Measurements from ENCODE around the gene RNF39.

The RNF39 gene

DNA sequence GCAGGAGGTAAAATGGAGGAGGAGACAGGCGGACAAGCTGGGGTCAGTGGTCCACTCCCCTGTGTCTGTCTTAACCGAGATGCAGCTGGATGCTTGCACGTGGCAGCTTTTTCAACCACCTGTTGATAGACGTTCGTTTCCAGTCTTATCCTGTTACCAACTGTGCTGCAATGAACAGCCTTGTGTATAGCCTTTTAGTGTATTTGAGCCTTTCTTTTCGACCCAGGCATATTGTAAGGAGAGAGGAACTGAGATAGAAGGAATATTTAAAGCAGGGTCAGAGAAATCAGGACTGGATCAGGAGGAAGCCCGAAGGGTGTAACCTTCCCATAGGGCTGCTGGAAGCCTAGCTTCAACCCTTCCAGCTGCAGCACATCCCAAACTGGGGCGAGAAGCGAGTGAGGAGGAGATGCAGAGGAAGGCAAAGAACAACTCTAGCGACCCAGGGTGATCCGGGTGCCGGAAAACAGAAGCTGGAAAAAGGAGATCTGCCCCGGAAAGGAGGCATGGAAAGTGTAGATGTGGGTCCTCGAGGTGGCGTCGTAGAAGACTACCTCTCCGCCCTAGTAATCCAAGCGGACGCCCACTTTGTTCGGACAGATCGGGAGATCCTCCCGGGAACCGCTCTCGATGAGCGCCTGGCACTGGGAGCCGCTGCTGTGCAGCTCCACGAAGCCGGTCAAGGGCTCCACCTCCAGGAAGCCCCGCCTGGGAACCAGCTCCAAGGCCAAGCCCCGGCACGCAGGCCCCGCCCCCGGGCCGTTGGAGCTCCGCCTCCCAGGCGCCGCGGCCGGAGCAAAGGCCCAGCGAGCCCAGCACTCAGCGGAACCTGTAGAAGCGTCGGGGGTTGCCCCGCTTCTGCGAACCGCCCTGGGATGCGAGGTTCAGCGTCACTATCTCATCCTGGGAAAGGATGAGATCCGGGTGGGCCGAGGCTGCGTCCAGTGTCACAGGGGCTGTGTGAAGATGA is 26.2 kb upstream of the RNF39 start:
- no peak for TF ChIP-seq TCF4 (CRISPR knock-in tag; IDR thresholded peaks at IDR 0.05; ENCODE audit: borderline replicate concordance)
- TF ChIP-seq CSDC2 (CRISPR knock-in tag; IDR thresholded peaks at IDR 0.05): no peak
- TF ChIP-seq ARNTL (CRISPR knock-in tag; IDR thresholded peaks at IDR 0.05; ENCODE audit: borderline replicate concordance, low read depth): no peak
- TF ChIP-seq ISL1 (CRISPR knock-in tag; IDR thresholded peaks at IDR 0.05): no peak
- TF ChIP-seq ZNF70 (CRISPR knock-in tag; IDR thresholded peaks at IDR 0.05): no peak
- TF ChIP-seq, protein P1, sequence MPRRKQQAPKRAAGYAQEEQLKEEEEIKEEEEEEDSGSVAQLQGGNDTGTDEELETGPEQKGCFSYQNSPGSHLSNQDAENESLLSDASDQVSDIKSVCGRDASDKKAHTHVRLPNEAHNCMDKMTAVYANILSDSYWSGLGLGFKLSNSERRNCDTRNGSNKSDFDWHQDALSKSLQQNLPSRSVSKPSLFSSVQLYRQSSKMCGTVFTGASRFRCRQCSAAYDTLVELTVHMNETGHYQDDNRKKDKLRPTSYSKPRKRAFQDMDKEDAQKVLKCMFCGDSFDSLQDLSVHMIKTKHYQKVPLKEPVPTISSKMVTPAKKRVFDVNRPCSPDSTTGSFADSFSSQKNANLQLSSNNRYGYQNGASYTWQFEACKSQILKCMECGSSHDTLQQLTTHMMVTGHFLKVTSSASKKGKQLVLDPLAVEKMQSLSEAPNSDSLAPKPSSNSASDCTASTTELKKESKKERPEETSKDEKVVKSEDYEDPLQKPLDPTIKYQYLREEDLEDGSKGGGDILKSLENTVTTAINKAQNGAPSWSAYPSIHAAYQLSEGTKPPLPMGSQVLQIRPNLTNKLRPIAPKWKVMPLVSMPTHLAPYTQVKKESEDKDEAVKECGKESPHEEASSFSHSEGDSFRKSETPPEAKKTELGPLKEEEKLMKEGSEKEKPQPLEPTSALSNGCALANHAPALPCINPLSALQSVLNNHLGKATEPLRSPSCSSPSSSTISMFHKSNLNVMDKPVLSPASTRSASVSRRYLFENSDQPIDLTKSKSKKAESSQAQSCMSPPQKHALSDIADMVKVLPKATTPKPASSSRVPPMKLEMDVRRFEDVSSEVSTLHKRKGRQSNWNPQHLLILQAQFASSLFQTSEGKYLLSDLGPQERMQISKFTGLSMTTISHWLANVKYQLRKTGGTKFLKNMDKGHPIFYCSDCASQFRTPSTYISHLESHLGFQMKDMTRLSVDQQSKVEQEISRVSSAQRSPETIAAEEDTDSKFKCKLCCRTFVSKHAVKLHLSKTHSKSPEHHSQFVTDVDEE (CRISPR knock-in tag; IDR thresholded peaks at IDR 0.05): no peak
- TF ChIP-seq, protein P2, sequence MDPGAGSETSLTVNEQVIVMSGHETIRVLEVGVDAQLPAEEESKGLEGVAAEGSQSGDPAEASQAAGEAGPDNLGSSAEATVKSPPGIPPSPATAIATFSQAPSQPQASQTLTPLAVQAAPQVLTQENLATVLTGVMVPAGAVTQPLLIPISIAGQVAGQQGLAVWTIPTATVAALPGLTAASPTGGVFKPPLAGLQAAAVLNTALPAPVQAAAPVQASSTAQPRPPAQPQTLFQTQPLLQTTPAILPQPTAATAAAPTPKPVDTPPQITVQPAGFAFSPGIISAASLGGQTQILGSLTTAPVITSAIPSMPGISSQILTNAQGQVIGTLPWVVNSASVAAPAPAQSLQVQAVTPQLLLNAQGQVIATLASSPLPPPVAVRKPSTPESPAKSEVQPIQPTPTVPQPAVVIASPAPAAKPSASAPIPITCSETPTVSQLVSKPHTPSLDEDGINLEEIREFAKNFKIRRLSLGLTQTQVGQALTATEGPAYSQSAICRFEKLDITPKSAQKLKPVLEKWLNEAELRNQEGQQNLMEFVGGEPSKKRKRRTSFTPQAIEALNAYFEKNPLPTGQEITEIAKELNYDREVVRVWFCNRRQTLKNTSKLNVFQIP (CRISPR knock-in tag; IDR thresholded peaks at IDR 0.05; ENCODE audit: borderline replicate concordance, low read depth): no peak
- TF ChIP-seq BACH2 (CRISPR knock-in tag; IDR thresholded peaks at IDR 0.05; ENCODE audit: borderline replicate concordance): no peak
- TF ChIP-seq OSR1 (CRISPR knock-in tag; IDR thresholded peaks at IDR 0.05): no peak
- TF ChIP-seq PPARA (CRISPR knock-in tag; IDR thresholded peaks at IDR 0.05; ENCODE audit: borderline replicate concordance): no peak
- TF ChIP-seq ZNF8 (CRISPR knock-in tag; IDR thresholded peaks at IDR 0.05): no peak
- no peak for TF ChIP-seq GLIS3 (CRISPR knock-in tag; IDR thresholded peaks at IDR 0.05)
- no peak for TF ChIP-seq ZFP3 (CRISPR knock-in tag; IDR thresholded peaks at IDR 0.05)
- no peak for TF ChIP-seq ZNF565 (CRISPR knock-in tag; conservative IDR thresholded peaks at IDR 0.05; ENCODE audit: low read depth)
- TF ChIP-seq RARB (CRISPR knock-in tag; IDR thresholded peaks at IDR 0.05): no peak
- TF ChIP-seq, protein P3, sequence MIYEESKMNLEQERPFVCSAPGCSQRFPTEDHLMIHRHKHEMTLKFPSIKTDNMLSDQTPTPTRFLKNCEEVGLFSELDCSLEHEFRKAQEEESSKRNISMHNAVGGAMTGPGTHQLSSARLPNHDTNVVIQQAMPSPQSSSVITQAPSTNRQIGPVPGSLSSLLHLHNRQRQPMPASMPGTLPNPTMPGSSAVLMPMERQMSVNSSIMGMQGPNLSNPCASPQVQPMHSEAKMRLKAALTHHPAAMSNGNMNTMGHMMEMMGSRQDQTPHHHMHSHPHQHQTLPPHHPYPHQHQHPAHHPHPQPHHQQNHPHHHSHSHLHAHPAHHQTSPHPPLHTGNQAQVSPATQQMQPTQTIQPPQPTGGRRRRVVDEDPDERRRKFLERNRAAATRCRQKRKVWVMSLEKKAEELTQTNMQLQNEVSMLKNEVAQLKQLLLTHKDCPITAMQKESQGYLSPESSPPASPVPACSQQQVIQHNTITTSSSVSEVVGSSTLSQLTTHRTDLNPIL (CRISPR knock-in tag; IDR thresholded peaks at IDR 0.05; ENCODE audit: low read depth): no peak
- TF ChIP-seq SNAI2 (CRISPR knock-in tag; IDR thresholded peaks at IDR 0.05): no peak
- no peak for TF ChIP-seq ESRRG (CRISPR knock-in tag; IDR thresholded peaks at IDR 0.05)
- no peak for TF ChIP-seq ZC3H10 (CRISPR knock-in tag; IDR thresholded peaks at IDR 0.05)
- ATAC-seq: peak; percentile 96

DNA sequence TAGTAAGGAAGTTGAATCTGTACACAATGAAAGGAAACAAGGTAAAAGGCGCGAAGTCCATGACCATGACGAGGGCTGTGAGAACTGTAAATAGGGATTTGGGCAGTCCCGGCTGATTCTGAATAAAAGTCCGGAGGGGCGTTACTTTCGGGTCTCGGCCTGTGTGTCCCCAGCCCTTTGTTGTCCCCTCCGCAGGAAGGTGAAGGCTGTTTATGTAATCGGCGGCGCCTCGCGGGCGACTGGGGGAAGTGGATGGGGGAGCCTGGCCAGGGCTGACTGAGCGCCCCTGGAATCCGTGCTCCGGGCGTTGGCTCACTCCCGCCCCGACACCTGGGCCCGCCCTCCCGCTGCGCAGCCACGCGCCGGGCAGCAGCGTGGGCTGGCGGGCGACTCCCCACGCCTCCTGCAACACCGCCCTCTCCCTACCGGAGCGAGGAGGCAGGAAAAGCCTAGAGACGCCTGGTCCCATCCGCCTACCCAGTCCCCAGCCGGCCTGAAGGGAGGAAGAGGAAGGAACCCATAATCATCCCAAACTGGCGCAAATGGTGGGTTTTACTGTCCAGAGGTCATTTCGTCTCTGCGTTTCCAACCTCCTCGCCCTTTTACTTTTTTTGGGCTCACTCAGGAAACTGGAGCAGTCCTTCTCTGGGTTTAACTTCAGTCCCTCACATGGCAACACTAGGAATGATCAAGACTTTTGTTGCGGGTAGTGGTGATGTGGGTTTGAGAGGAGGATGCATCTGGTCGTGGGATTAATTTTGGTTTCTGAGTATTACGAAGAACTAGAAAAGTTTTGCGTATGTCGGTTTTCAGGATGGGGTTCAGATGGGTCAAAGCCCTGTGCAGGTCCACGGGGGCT is 25.2 kb upstream of the RNF39 start:
- ATAC-seq: no peak
- TF ChIP-seq SNAI2 (CRISPR knock-in tag; IDR thresholded peaks at IDR 0.05) (no peak), ESRRG (CRISPR knock-in tag; IDR thresholded peaks at IDR 0.05) (no peak), ZFP30 (CRISPR knock-in tag; IDR thresholded peaks at IDR 0.05) (no peak)
- TF ChIP-seq, protein P2 (CRISPR knock-in tag; IDR thresholded peaks at IDR 0.05; ENCODE audit: borderline replicate concordance, low read depth): no peak

DNA sequence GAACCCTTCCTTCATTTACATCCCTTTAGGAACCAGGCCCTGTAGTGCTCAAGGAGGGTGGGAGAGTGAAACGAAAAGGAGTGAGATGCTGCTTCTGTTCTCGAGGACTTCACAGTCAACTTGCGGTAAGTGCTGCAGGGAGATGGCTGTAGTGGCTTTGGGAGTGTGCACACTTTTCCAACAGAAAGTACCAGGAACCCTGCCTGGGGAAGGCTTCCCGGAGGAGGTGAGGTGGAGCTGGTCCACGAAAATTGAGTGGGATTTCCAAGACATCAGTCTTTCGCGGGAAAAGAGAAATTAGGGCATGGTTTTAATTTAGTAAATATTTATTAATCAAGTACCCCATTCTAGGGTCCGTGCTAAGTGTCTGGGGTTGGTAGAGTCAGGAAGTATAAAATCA is 24.6 kb upstream of the RNF39 start:
- ATAC-seq: no peak
- TF ChIP-seq GLIS3 (CRISPR knock-in tag; IDR thresholded peaks at IDR 0.05) (no peak), ZC3H10 (CRISPR knock-in tag; IDR thresholded peaks at IDR 0.05) (no peak), ESRRG (CRISPR knock-in tag; IDR thresholded peaks at IDR 0.05) (no peak), BACH2 (CRISPR knock-in tag; IDR thresholded peaks at IDR 0.05; ENCODE audit: borderline replicate concordance) (no peak), SNAI2 (CRISPR knock-in tag; IDR thresholded peaks at IDR 0.05) (no peak), TOX (CRISPR knock-in tag; IDR thresholded peaks at IDR 0.05; ENCODE audit: borderline replicate concordance) (no peak), ZNF70 (CRISPR knock-in tag; IDR thresholded peaks at IDR 0.05) (no peak), ZFP3 (CRISPR knock-in tag; IDR thresholded peaks at IDR 0.05) (no peak), ARNTL (CRISPR knock-in tag; IDR thresholded peaks at IDR 0.05; ENCODE audit: borderline replicate concordance, low read depth) (no peak), PPARA (CRISPR knock-in tag; IDR thresholded peaks at IDR 0.05; ENCODE audit: borderline replicate concordance) (no peak), ZFP30 (CRISPR knock-in tag; IDR thresholded peaks at IDR 0.05) (no peak)
- TF ChIP-seq, protein P2 (CRISPR knock-in tag; IDR thresholded peaks at IDR 0.05; ENCODE audit: borderline replicate concordance, low read depth): no peak
- TF ChIP-seq, protein P3 (CRISPR knock-in tag; IDR thresholded peaks at IDR 0.05; ENCODE audit: low read depth): no peak
- TF ChIP-seq, protein P4, sequence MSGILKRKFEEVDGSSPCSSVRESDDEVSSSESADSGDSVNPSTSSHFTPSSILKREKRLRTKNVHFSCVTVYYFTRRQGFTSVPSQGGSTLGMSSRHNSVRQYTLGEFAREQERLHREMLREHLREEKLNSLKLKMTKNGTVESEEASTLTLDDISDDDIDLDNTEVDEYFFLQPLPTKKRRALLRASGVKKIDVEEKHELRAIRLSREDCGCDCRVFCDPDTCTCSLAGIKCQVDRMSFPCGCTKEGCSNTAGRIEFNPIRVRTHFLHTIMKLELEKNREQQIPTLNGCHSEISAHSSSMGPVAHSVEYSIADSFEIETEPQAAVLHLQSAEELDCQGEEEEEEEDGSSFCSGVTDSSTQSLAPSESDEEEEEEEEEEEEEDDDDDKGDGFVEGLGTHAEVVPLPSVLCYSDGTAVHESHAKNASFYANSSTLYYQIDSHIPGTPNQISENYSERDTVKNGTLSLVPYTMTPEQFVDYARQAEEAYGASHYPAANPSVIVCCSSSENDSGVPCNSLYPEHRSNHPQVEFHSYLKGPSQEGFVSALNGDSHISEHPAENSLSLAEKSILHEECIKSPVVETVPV (CRISPR knock-in tag; IDR thresholded peaks at IDR 0.05): no peak
